ENCODE measurements around the gene IRX6. TPM values are rescaled to one million over a fixed set of nuclear protein-coding genes. Genes with fewer than 3 reads are reported as not detected.
A peak's percentile ranks its signal among the peaks of the same experiment; 100 is the strongest.

Gene IRX6
- total RNA-seq, 1 experiment from 2014 or later = not detected

DNA sequence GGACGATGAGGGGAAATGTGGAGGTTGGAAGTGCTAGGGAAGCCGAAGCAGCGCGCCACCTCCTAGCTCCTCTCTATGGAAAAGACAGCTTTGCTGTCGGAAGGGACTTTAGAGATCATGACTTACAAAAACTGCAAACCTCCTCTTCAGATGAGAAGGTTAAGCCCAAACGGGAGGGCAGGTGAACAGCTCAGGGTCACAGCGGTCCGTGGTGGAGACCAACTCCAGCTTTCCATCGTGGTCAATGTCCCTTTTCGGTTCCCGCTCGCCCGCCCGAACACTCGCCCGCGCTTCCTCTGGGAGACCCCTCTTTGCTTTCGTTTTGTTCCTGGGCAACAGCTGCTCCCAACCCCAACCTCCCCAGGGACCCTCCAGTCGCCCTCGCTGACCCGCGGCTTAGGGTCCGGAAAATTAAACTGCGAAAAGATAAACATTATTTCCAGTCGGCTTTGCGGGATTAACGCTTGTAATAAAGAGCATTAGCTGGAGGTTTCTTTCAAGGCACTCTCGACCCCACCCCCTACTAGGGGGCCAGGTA lies 7.7 kb downstream of the IRX6 start:
- peaks cover 12% of the 10 kb centered on the region for H3K23me2 ChIP-seq (ENCODE audit: insufficient read length, low read depth, low read length, poor library complexity, severe bottlenecking)
- no peak overlapping the region for H2BK5ac ChIP-seq (ENCODE audit: insufficient read length, low read length)
- no peak overlapping the region for H4K91ac ChIP-seq (ENCODE audit: insufficient read length, low read depth, low read length)
- H2BK20ac ChIP-seq (ENCODE audit: low read depth, low read length, poor library complexity, severe bottlenecking) = no peak overlapping the region
- no peak overlapping the region for H3K4ac ChIP-seq (ENCODE audit: low read depth, low read length)
- no peak overlapping the region for H3T11ph ChIP-seq (ENCODE audit: low read length)
- no peak for DNase-seq
- H3K18ac ChIP-seq (ENCODE audit: insufficient read length, low read depth, low read length) = no peak overlapping the region
- H2BK120ac ChIP-seq (ENCODE audit: low read depth, low read length, poor library complexity, severe bottlenecking) = no peak overlapping the region
- H3K9me3 Mint-ChIP-seq = peaks cover 0 to 4% of the 10 kb centered on the region in 2 experiments; a peak in 1 of 5 replicates
- H3K56ac ChIP-seq (ENCODE audit: insufficient read length, low read depth, low read length) = no peak overlapping the region
- peaks cover 100% of the 10 kb centered on the region for H3K27me3 Mint-ChIP-seq (ENCODE audit: low read depth)
- H4K20me1 ChIP-seq (ENCODE audit: control insufficient read depth, insufficient read depth, insufficient read length) = no peaks in the 10 kb centered on the region
- H2BK12ac ChIP-seq (ENCODE audit: insufficient read length, low read depth, low read length) = no peak overlapping the region
- peaks cover 29 to 45% of the 10 kb centered on the region in 2 experiments for H3K4me1 Mint-ChIP-seq
- H4K5ac ChIP-seq (ENCODE audit: insufficient read length, low read depth, low read length) = no peak overlapping the region
- H3K23ac ChIP-seq (ENCODE audit: insufficient read length, low read depth, low read length) = no peak overlapping the region
- no peaks in the 10 kb centered on the region for H3K79me1 ChIP-seq (ENCODE audit: insufficient read depth, low read depth, low read length, poor library complexity, severe bottlenecking)
- H2BK15ac ChIP-seq (ENCODE audit: low read depth, low read length) = no peak overlapping the region
- peak overlapping the region; percentile 72 for H3K4me2 ChIP-seq (ENCODE audit: insufficient read depth, insufficient read length, low read length)
- no peak overlapping the region for H3K27ac ChIP-seq (ENCODE audit: insufficient read length, low read depth, low read length)
- WGBS (ENCODE audit: extremely low coverage, insufficient read length, low lambda C conversion rate) = no CpG with 5 or more reads among the region's 28 CpGs
- H4K8ac ChIP-seq (replicated peaks; ENCODE audit: insufficient read length, low read depth, low read length) = no peak overlapping the region
- no peak overlapping the region for H3K27ac Mint-ChIP-seq
- no peaks in the 10 kb centered on the region for H3K4me1 ChIP-seq (ENCODE audit: insufficient read depth, low read length)
- H2AK5ac ChIP-seq (ENCODE audit: insufficient read length, low read length) = no peak overlapping the region
- H3K9me3 ChIP-seq (ENCODE audit: control insufficient read depth, low read depth, low read length) = no peaks in the 10 kb centered on the region
- H3K4me3 Mint-ChIP-seq = peak overlapping the region; percentile 75 to 88
- no peak overlapping the region for H3K9ac ChIP-seq (ENCODE audit: extremely low read depth, insufficient read length, low read length)
- no peaks in the 10 kb centered on the region for H3K36me3 Mint-ChIP-seq (ENCODE audit: insufficient read depth in 1 of 3, low read depth in 3 of 3)
- H3K27me3 ChIP-seq (ENCODE audit: insufficient read depth, low read length) = peaks cover 78% of the 10 kb centered on the region
- H3K14ac ChIP-seq (ENCODE audit: insufficient read depth, low read length) = no peak overlapping the region
- no peaks in the 10 kb centered on the region for H3K79me2 ChIP-seq (ENCODE audit: insufficient read depth, low read length)
- no peak overlapping the region for H2AFZ ChIP-seq (ENCODE audit: low read length)
- TF ChIP-seq, protein P1, sequence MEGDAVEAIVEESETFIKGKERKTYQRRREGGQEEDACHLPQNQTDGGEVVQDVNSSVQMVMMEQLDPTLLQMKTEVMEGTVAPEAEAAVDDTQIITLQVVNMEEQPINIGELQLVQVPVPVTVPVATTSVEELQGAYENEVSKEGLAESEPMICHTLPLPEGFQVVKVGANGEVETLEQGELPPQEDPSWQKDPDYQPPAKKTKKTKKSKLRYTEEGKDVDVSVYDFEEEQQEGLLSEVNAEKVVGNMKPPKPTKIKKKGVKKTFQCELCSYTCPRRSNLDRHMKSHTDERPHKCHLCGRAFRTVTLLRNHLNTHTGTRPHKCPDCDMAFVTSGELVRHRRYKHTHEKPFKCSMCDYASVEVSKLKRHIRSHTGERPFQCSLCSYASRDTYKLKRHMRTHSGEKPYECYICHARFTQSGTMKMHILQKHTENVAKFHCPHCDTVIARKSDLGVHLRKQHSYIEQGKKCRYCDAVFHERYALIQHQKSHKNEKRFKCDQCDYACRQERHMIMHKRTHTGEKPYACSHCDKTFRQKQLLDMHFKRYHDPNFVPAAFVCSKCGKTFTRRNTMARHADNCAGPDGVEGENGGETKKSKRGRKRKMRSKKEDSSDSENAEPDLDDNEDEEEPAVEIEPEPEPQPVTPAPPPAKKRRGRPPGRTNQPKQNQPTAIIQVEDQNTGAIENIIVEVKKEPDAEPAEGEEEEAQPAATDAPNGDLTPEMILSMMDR (conservative IDR thresholded peaks at IDR 0.05) = no peak
